NCI-H2227 (cell line): ENCODE measurements around the gene RNASEH2A.

Experiments
- DNase-seq: peaks from one replicate; lab custom pipeline; 2025; ENCODE audit not compliant: unreplicated experiment; lab: John Stamatoyannopoulos, UW

RNASEH2A gene

DNA sequence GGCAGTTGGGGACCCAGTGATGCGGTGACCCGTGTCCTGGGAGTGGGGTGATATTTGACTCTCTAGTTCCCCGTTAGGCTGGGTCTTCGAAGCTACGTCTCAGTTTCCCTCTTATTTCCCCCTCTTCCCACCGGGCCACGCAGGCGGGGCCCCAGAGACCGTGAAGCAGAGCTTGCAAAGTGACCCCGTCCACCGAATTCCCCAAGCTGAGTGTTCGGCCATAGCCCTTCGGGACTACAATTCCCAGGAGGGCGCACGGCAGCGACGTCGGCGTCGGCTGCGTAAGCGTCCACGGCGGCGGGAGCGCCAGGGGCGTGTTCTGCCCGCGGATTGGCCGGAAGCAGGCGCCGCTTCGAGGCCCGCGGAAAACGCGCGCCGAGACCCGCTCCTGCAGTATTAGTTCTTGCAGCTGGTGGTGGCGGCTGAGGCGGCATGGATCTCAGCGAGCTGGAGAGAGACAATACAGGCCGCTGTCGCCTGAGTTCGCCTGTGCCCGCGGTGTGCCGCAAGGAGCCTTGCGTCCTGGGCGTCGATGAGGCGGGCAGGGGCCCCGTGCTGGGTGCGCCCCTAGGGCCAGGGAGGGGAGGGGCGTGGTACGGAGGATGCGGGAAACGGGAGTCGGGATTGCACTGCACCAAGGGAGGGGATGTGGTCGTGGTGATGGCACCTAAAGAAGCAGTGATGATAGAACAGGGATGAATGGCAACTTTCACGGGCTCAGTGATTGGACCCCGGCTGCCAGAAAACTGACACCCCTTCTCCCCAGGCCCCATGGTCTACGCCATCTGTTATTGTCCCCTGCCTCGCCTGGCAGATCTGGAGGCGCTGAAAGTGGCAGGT lies at the start of gene RNASEH2A:
TSS of gene RNASEH2A (plus strand) at position 343 of the 840 bp plus-strand sequence. CDS start at position 433, 90 bp downstream.
- peak; percentile 92 for DNase-seq

GRCh38 chr19:12757544-12758274 lies 48.7 kb upstream of the RNASEH2A start:
- DNase-seq: peak; percentile 83

GRCh38 chr19:12759686-12760085 lies 46.7 kb upstream of the RNASEH2A start:
- no peak for DNase-seq

GRCh38 chr19:12763100-12763499 lies 43.3 kb upstream of the RNASEH2A start:
- no peak for DNase-seq

GRCh38 chr19:12764698-12765097 lies 41.7 kb upstream of the RNASEH2A start:
- DNase-seq: no peak

DNA sequence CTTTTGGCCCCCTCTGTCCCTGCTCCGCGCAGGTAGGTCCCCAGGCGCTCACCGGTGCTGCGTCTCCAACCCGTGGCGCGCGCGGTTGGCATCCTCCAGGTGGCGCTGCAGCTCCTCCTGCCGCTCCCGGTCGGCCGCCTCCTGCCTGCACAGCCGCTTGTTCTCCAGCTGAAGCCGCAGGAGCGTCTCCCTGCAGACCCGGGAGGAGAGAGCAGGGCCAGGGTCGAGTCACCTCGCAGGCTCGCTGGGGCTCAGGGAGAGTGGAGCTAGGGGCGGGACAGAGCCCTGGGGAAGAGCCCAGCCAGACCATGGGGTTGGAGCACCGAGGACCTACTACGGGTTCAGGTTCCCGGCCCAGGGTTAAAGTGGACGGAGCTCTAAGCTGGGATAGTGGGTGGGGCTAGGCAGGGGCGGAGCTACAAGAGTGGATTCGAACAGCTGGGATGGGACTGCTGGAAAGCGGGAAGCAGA lies 40.3 kb upstream of the RNASEH2A start:
- no peak for DNase-seq

- DNase-seq: no peak
These were observed 39.2 kb upstream of the RNASEH2A start for GRCh38 chr19:12767150-12767549.

- DNase-seq: no peak
These were observed 38.7 kb upstream of the RNASEH2A start for GRCh38 chr19:12767666-12768065.

GRCh38 chr19:12769689-12770088 lies 36.7 kb upstream of the RNASEH2A start:
- no peak for DNase-seq

GRCh38 chr19:12770922-12771321 lies 35.5 kb upstream of the RNASEH2A start:
- no peak for DNase-seq

- no peak for DNase-seq
These were observed 34.1 kb upstream of the RNASEH2A start for GRCh38 chr19:12772323-12772722.

GRCh38 chr19:12773571-12773970 lies 32.8 kb upstream of the RNASEH2A start:
- no peak for DNase-seq

- DNase-seq: peak; percentile 45
These were observed 31.5 kb upstream of the RNASEH2A start, which contains the start of gene HOOK2 for GRCh38 chr19:12774588-12775555. Gene HOOK2 (minus strand): TSS chr19:12775552. CDS start chr19:12775449, 103 bp downstream.

DNA sequence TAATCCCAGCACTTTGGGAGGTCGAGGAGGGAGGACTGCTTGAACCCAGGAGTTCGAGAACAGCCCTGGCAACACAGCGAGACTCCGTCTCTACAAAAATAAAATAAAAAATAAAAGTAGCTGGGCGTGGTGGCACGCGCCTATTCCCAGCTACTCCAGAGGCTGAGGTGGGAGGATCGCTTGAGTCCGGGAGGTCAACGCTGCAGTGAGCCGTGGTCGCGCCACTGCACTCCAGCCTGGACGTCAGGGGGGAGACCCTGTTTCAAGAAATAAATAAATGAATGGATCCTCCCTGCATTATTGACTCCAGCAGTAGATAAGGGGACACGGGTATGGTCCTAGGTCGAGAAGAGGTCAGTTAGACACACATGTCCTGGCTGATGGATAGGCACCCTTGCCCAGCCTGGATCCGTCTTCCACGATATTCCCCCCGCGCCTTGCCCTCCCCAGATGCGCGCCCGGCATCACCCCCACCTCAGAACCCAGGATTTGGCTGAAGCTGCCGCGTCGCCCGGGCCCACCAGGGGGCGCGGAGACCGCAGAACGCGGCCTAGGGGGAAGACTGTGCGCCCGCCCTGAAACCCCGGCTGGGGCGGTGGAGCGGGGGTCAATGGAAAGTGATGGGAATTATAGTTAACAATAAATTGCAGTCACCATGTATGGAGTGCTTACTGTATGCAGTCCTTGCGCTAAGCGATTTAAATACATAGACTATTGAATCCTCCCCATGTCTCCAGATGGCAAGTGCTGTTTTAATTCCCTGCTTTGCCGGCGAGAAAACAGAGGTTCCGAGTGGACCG lies 29.0 kb upstream of the RNASEH2A start:
- peak; percentile 90 for DNase-seq

GRCh38 chr19:12778017-12778904 lies 28.1 kb upstream of the RNASEH2A start:
- DNase-seq: peak; percentile 66

GRCh38 chr19:12778905-12779161 lies 27.6 kb upstream of the RNASEH2A start:
- no peak for DNase-seq

- DNase-seq: peak; percentile 39
These were observed 27.0 kb upstream of the RNASEH2A start for GRCh38 chr19:12779162-12779993.

GRCh38 chr19:12782174-12782423 lies 24.3 kb upstream of the RNASEH2A start:
- DNase-seq: no peak
